GM19035 (cell line): ENCODE results near the gene ARHGAP4.

Experiments used
- ATAC-seq: cut with Tn5 transposase; IDR thresholded peaks from one replicate; pipeline ENCODE4 v1.9.1; 2021; ENCODE audit not compliant: unreplicated experiment

The ARHGAP4 gene

GRCh38 chrX:153908219-153908860, 17.7 kb downstream of the ARHGAP4 start:
- ATAC-seq, result no peak

GRCh38 chrX:153907456-153907855, 18.6 kb downstream of the ARHGAP4 start:
- no peak for ATAC-seq

- no peak for ATAC-seq
Observed at GRCh38 chrX:153906126-153906917, 19.7 kb downstream of the ARHGAP4 start.

- ATAC-seq, result no peak
Observed at GRCh38 chrX:153905481-153906095, 20.5 kb downstream of the ARHGAP4 start.

- ATAC-seq, result no peak
Observed at GRCh38 chrX:153903991-153904957, 21.8 kb downstream of the ARHGAP4 start, which contains the start of gene AVPR2. Gene AVPR2, plus strand, starts transcription at chrX:153904673. Its CDS starts 473 bp downstream, at chrX:153905146.

GRCh38 chrX:153903238-153903980, 22.7 kb downstream of the ARHGAP4 start:
- no peak for ATAC-seq

- no peak for ATAC-seq
Observed at GRCh38 chrX:153902385-153902784, 23.7 kb downstream of the ARHGAP4 start.

GRCh38 chrX:153901753-153902140, 24.3 kb downstream of the ARHGAP4 start:
- no peak for ATAC-seq

- ATAC-seq, result no peak
Observed at GRCh38 chrX:153900831-153901752, 25.0 kb downstream of the ARHGAP4 start.

- no peak for ATAC-seq
Observed at GRCh38 chrX:153897899-153898298, 28.2 kb downstream of the ARHGAP4 start.

GRCh38 chrX:153889123-153889522, 36.9 kb downstream of the ARHGAP4 start:
- ATAC-seq, result no peak

- no peak for ATAC-seq
Observed at GRCh38 chrX:153888344-153888743, 37.7 kb downstream of the ARHGAP4 start.

GRCh38 chrX:153887385-153887784, 38.7 kb downstream of the ARHGAP4 start:
- ATAC-seq, result no peak

- ATAC-seq, result no peak
Observed at GRCh38 chrX:153886915-153887314, 39.1 kb downstream of the ARHGAP4 start.

- ATAC-seq, result no peak
Observed at GRCh38 chrX:153885968-153886903, 39.8 kb downstream of the ARHGAP4 start, which contains the start of gene L1CAM. Gene L1CAM, minus strand, starts transcription at chrX:153886173. Its CDS starts 10,337 bp downstream, at chrX:153875836.

GRCh38 chrX:153885208-153885787, 40.8 kb downstream of the ARHGAP4 start:
- no peak for ATAC-seq

GRCh38 chrX:153884590-153884989, 41.5 kb downstream of the ARHGAP4 start:
- no peak for ATAC-seq
